Left kidney (tissue), 2 donors: ENCODE measurements around the gene ZYG11B. TPM values are rescaled to one million over a fixed set of nuclear protein-coding genes. Genes with fewer than 3 reads are reported as not detected.
"Not testable (repeated sequence)": the region's sequence is repeated elsewhere in the genome, so short reads cannot be mapped to it uniquely, and the experiment has no call there.

ENCODE experiments used
- DNase-seq: peaks from one replicate; pipeline ENCODE4 v3.0.0-alpha.2; 2013
- polyA plus RNA-seq: library from polyadenylated mRNA; unstranded; fragments of 120-200 nt; gene quantifications from one replicate; pipeline ENCODE4 v1.2.1, GENCODE V29; 2013; ENCODE audit not compliant: insufficient read length

Gene ZYG11B
- polyA plus RNA-seq, 1 donor, result 30.9 TPM

GRCh38 chr1:52706941-52707926 lies 19.0 kb upstream of the ZYG11B start:
- no peak for DNase-seq

GRCh38 chr1:52707927-52708655 lies 18.2 kb upstream of the ZYG11B start:
- no peak for DNase-seq

- DNase-seq, result no peak
These were observed 17.2 kb upstream of the ZYG11B start for GRCh38 chr1:52709016-52709415.

DNA sequence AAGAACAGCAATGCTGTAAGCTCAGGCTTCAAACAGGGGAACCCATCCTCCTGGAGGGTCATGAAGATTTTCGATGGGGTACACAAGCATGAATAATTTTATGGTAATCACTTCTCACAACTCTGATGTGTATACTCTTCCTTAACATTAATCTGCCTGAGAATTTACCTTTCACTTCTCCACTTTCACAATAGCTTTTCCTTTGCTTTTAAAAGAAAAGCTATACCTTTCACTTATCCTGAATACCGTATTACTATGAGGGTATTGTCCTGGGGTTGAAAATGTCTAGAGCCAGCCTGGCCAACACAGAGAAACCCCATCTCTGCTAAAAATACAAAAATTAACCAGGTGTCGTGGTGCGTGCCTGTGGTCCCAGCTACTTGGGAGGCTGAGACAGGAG lies 12.7 kb upstream of the ZYG11B start:
- DNase-seq, result no peak

- not testable (repeated sequence) for DNase-seq
These were observed 11.0 kb upstream of the ZYG11B start for GRCh38 chr1:52715296-52715695.

GRCh38 chr1:52723260-52723659 lies 3.0 kb upstream of the ZYG11B start:
- no peak for DNase-seq

DNA sequence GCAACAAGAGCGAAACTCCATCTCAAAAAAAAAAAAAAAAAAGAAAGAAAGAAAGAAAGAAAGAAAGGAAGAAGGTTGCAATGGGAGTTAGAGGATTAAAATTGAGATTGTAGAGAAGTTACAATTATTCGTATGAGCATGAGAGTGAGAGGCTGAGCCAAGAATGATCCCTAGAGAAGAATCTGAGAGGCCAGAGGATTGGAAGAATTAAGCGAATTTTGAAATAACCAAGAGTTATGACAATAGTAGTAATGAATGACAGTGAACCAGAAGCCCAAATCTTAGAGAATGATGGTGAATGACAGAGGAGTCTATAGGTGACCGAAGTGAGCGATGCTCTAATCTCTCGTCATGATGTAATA lies 369 bp upstream of the ZYG11B start:
- DNase-seq, result no peak

DNA sequence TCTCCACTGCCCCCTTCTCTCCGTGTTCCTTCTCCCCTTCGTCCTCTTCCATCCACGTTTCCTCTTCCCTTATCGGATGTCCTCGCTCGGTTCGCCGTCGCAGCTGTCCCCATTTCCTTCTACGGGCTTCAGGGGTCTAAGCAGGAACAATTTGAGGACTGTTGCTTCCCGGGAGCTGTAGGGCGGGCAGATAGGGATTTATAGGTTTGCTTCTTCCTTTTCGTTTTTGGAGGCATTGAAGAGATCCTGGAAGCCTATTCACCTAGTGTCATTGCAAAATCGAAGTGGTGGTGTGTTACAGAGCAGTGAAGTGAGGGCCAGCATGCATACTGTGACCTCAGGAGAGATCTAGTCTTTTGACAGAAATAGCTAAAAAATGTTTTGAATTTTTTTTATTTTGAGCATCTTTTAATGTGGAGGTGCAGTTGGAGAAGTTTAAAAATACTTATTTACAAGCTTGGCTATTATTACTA lies 897 bp downstream of the ZYG11B start:
- DNase-seq, result no peak

GRCh38 chr1:52727956-52728656 lies 1.9 kb downstream of the ZYG11B start:
- no peak for DNase-seq

- DNase-seq, result no peak
These were observed 7.1 kb downstream of the ZYG11B start for GRCh38 chr1:52733368-52733767.

DNA sequence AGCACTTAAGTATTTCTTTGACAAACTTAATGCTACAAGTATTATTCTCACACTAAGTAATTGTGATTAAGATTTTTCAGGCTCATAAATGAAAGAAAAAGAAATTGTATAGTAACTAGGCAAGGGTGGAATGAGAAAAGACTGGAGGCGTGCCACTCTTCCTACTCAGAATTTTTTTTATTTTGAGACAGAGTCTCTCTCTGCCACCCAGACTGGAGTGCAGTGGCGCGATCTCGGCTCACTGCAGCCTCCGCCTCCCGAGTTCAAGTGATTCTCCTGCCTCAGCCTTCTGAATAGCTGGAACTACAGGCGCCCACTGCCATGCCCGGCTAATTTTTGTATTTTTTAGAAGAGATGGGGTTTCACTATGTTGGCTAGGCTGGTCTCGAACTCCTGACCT lies 9.1 kb downstream of the ZYG11B start:
- DNase-seq, result not testable (repeated sequence)

DNA sequence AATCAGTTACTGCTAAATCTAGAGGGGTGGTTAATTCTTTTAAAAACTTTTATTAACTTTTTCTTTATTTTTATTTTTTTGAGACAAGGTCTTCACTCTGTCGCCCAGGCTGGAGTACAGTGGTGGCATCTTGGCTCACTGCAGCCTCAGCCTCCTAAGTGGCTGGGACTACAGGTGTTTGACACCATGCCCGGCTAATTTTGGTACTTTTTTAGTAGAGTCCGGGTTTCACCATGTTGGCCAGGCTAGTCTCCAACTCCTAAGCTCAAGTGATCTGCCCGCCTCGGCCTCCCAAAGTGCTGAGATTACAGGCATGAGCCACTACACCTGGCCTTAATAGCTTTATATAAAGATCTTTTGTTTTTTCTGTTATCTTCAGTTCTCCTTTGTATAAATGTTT lies 11.9 kb downstream of the ZYG11B start:
- DNase-seq, result no peak

GRCh38 chr1:52738893-52739292 lies 12.6 kb downstream of the ZYG11B start:
- DNase-seq, result no peak

- no peak for DNase-seq
These were observed 13.6 kb downstream of the ZYG11B start for GRCh38 chr1:52739699-52740467.

DNA sequence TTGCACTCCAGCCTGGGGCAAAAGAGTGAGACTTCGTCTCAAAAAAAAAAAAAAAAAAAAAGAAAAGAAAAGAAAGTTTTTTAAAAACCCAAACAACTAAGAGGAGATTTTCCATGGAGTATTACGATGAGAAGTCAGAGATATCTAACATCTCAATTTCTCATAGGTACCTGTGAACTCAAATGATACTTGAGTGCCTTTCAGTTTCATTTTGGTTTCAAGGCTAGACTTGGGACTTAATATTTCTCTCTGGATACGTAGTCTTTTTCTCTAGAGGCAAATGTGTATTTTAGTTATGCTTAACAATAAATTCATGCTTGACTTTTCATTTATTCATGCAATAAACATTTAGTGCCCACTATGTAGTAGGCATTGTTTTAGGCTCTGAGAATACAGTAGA lies 15.0 kb downstream of the ZYG11B start:
- no peak for DNase-seq

- DNase-seq, result no peak
These were observed 19.9 kb downstream of the ZYG11B start for GRCh38 chr1:52746189-52746588.

GRCh38 chr1:52747450-52747849 lies 21.2 kb downstream of the ZYG11B start:
- no peak for DNase-seq

GRCh38 chr1:52748119-52748518 lies 21.9 kb downstream of the ZYG11B start:
- no peak for DNase-seq

- DNase-seq, result not testable (repeated sequence)
These were observed 23.2 kb downstream of the ZYG11B start for GRCh38 chr1:52749496-52749895.

DNA sequence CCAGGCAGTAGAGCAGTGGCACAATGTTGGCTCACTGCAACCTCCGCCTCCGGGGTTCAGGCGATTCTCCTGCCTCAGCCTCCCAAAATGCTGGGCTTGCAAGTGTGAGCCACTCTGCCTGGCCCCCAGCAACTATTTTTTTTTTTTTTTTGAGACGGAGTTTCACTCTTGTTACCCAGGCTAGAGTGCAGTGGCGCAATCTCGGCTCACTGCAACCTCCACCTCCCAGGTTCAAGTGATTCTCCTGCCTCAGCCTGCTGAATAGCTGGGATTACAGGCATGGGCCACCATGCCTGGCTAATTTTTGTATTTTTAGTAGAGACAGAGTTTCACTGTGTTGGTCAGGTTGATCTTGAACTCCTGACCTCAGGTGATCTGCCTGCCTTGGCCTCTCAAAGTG lies 23.9 kb downstream of the ZYG11B start:
- not testable (repeated sequence) for DNase-seq

GRCh38 chr1:52751589-52752483 lies 25.6 kb downstream of the ZYG11B start:
- peak; percentile 61 for DNase-seq
